H54 (cell line): ENCODE data around the gene MAN1B1.
A peak's percentile ranks its signal among the peaks of the same experiment; 100 is the strongest.

ENCODE experiments used
- DNase-seq: peaks from one replicate; pipeline ENCODE4 v3.0.0; 2011; ENCODE audit warnings: low spot score, mixed read lengths; ENCODE audit not compliant: insufficient read length
- FAIRE-seq: peaks from 3 replicates; lab custom pipeline; 2011; peaks lifted over from hg19 to GRCh38; lab: Jason Lieb, UNC
- POLR2A ChIP-seq: IDR thresholded peaks from 2 replicates; pipeline ENCODE4 v1.6.1; 2011; ENCODE audit warnings: low read depth, mild to moderate bottlenecking, low read length

MAN1B1 gene

GRCh38 chr9:137148242-137148641, 61.5 kb downstream of the MAN1B1 start:
- FAIRE-seq (no peak), DNase-seq (no peak)
- TF ChIP-seq POLR2A, result no peak

GRCh38 chr9:137148661-137149060, 61.9 kb downstream of the MAN1B1 start:
- no peak for FAIRE-seq
- no peak for TF ChIP-seq POLR2A

GRCh38 chr9:137149363-137149762, 62.6 kb downstream of the MAN1B1 start:
- no peak for TF ChIP-seq POLR2A
- no peak for DNase-seq
- FAIRE-seq, result no peak

More at GRCh38 chr9:137148661-137149060, 61.9 kb downstream of the MAN1B1 start:
- no peak for DNase-seq

- TF ChIP-seq POLR2A, result no peak
- DNase-seq, result peak; percentile 96
- FAIRE-seq, result no peak
Measured at GRCh38 chr9:137149942-137150616, 63.3 kb downstream of the MAN1B1 start.

GRCh38 chr9:137150617-137151457, 64.1 kb downstream of the MAN1B1 start:
- no peak for FAIRE-seq

GRCh38 chr9:137152844-137153405, 66.1 kb downstream of the MAN1B1 start:
- TF ChIP-seq POLR2A, result no peak
- DNase-seq (no peak), FAIRE-seq (no peak)

More at GRCh38 chr9:137150617-137151457, 64.1 kb downstream of the MAN1B1 start:
- TF ChIP-seq POLR2A, result no peak
- peak; percentile 95 for DNase-seq

GRCh38 chr9:137156567-137157375, 70.0 kb downstream of the MAN1B1 start:
- FAIRE-seq (no peak), DNase-seq (no peak)

GRCh38 chr9:137157618-137158415, 71.0 kb downstream of the MAN1B1 start:
- no peak for TF ChIP-seq POLR2A
- FAIRE-seq, result no peak
- no peak for DNase-seq

More at GRCh38 chr9:137156567-137157375, 70.0 kb downstream of the MAN1B1 start:
- no peak for TF ChIP-seq POLR2A

- DNase-seq, result no peak
- no peak for TF ChIP-seq POLR2A
- FAIRE-seq, result no peak
Measured at GRCh38 chr9:137158625-137159024, 71.8 kb downstream of the MAN1B1 start.
